H9 (cell line): ENCODE data around the gene SYT3. TPM values are rescaled to one million over a fixed set of nuclear protein-coding genes. Genes with fewer than 3 reads are reported as not detected.

Source experiments
- DNase-seq: peaks from one replicate; pipeline ENCODE4 v3.0.0-alpha.2; 2017
- H2AFZ ChIP-seq: one replicate; pipeline ENCODE4 v1.6.1; 2013; ENCODE audit warnings: mild to moderate bottlenecking, low read length, control low read depth, moderate library complexity
- H2AK5ac ChIP-seq: 2 replicates; pipeline ENCODE4 v1.6.1; 2013; ENCODE audit warnings: low read length, control low read depth, mixed read lengths; ENCODE audit not compliant: insufficient read length
- H2BK120ac ChIP-seq: one replicate; pipeline ENCODE4 v1.6.1; 2013; ENCODE audit warnings: low read depth, mild to moderate bottlenecking, low read length, control low read depth, inconsistent platforms; ENCODE audit not compliant: poor library complexity, severe bottlenecking
- H2BK12ac ChIP-seq: 2 replicates; pipeline ENCODE4 v1.6.1; 2013; ENCODE audit warnings: low read length, control low read depth, mixed read lengths, low read depth; ENCODE audit not compliant: insufficient read length
- H2BK15ac ChIP-seq: 2 replicates; pipeline ENCODE4 v1.6.1; 2013; ENCODE audit warnings: low read depth, low read length, control low read depth
- H2BK20ac ChIP-seq: one replicate; pipeline ENCODE4 v1.6.1; 2013; ENCODE audit warnings: low read depth, mild to moderate bottlenecking, low read length, control low read depth, inconsistent platforms; ENCODE audit not compliant: poor library complexity, severe bottlenecking
- H2BK5ac ChIP-seq: 2 replicates; pipeline ENCODE4 v1.6.1; 2013; ENCODE audit warnings: low read length, control low read depth, mixed read lengths; ENCODE audit not compliant: insufficient read length
- H3K14ac ChIP-seq: 2 replicates; pipeline ENCODE4 v1.6.1; 2013; ENCODE audit warnings: low read length, control low read depth; ENCODE audit not compliant: insufficient read depth
- H3K18ac ChIP-seq: 2 replicates; pipeline ENCODE4 v1.6.1; 2013; ENCODE audit warnings: low read depth, mild to moderate bottlenecking, mixed read lengths, low read length, control low read depth; ENCODE audit not compliant: insufficient read length
- H3K23ac ChIP-seq: 2 replicates; pipeline ENCODE4 v1.6.1; 2013; ENCODE audit warnings: low read length, control low read depth, mixed read lengths, low read depth; ENCODE audit not compliant: insufficient read length
- H3K23me2 ChIP-seq: 2 replicates; pipeline ENCODE4 v1.6.1; 2013; ENCODE audit warnings: low read depth, mild to moderate bottlenecking, mixed read lengths, low read length, control low read depth; ENCODE audit not compliant: insufficient read length, poor library complexity, severe bottlenecking
- H3K27ac ChIP-seq: 2 replicates; pipeline ENCODE4 v1.5.1; 2013; ENCODE audit warnings: low read length, control low read depth, mixed read lengths, low read depth; ENCODE audit not compliant: insufficient read length
- H3K27me3 ChIP-seq: 2 replicates; pipeline ENCODE4 v1.6.1; 2013; ENCODE audit warnings: low read length, control low read depth, inconsistent platforms; ENCODE audit not compliant: insufficient read depth
- H3K4ac ChIP-seq: 2 replicates; pipeline ENCODE4 v1.6.1; 2013; ENCODE audit warnings: low read depth, mild to moderate bottlenecking, control low read depth, inconsistent platforms, low read length, moderate library complexity
- H3K4me1 ChIP-seq: 2 replicates; pipeline ENCODE4 v1.6.1; 2013; ENCODE audit warnings: low read length, control low read depth, inconsistent platforms; ENCODE audit not compliant: insufficient read depth
- H3K4me2 ChIP-seq: 2 replicates; pipeline ENCODE4 v1.6.1; 2013; ENCODE audit warnings: low read length, control low read depth, mixed read lengths; ENCODE audit not compliant: insufficient read length, insufficient read depth
- H3K56ac ChIP-seq: 2 replicates; pipeline ENCODE4 v1.6.1; 2013; ENCODE audit warnings: low read depth, mild to moderate bottlenecking, mixed read lengths, low read length, control low read depth; ENCODE audit not compliant: insufficient read length
- H3K79me1 ChIP-seq: 2 replicates; pipeline ENCODE4 v1.6.1; 2013; ENCODE audit warnings: low read depth, mild to moderate bottlenecking, moderate library complexity, low read length, control low read depth, inconsistent platforms; ENCODE audit not compliant: insufficient read depth, poor library complexity, severe bottlenecking
- H3K79me2 ChIP-seq: 2 replicates; pipeline ENCODE4 v1.6.1; 2013; ENCODE audit warnings: low read length, control low read depth, inconsistent platforms; ENCODE audit not compliant: insufficient read depth
- H3K9ac ChIP-seq: 2 replicates; pipeline ENCODE4 v1.6.1; 2013; ENCODE audit warnings: low read length, control low read depth, mixed read lengths; ENCODE audit not compliant: insufficient read length; ENCODE audit errors: extremely low read depth
- H3K9me3 ChIP-seq: one replicate; pipeline ENCODE4 v1.6.1; 2013; ENCODE audit warnings: low read depth, low read length, inconsistent platforms; ENCODE audit not compliant: control insufficient read depth
- H3T11ph ChIP-seq: one replicate; pipeline ENCODE4 v1.6.1; 2013; ENCODE audit warnings: mild to moderate bottlenecking, low read length, control low read depth, inconsistent platforms
- H4K20me1 ChIP-seq: one replicate; pipeline ENCODE4 v1.6.1; 2013; ENCODE audit not compliant: control insufficient read depth, insufficient read length, insufficient read depth
- H4K5ac ChIP-seq: 2 replicates; pipeline ENCODE4 v1.6.1; 2013; ENCODE audit warnings: low read depth, mild to moderate bottlenecking, mixed read lengths, low read length, control low read depth; ENCODE audit not compliant: insufficient read length
- H4K8ac ChIP-seq: replicated peaks from 2 replicates; pipeline ENCODE4 v1.6.1; 2013; ENCODE audit warnings: low read length, control low read depth, mixed read lengths, low read depth; ENCODE audit not compliant: insufficient read length
- H4K91ac ChIP-seq: 2 replicates; pipeline ENCODE4 v1.6.1; 2013; ENCODE audit warnings: low read depth, mild to moderate bottlenecking, moderate library complexity, mixed read lengths, low read length, control low read depth; ENCODE audit not compliant: insufficient read length
- H3K27ac Mint-ChIP-seq, 3 experiments: 2 replicates in 2 of 3; 3 replicates in 1 of 3; pipeline ENCODE4 v1.8.0; 2020 to 2021; ENCODE audit warnings: mixed read lengths in 3 of 3, mild to moderate bottlenecking in 1 of 3, moderate library complexity in 1 of 3
- H3K27me3 Mint-ChIP-seq: 2 replicates; pipeline ENCODE4 v1.8.0; 2021; ENCODE audit warnings: low read depth, mild to moderate bottlenecking, moderate library complexity, mixed read lengths
- H3K36me3 Mint-ChIP-seq, 3 experiments: 2 replicates in 2 of 3; 3 replicates in 1 of 3; pipeline ENCODE4 v1.8.0; 2020 to 2021; ENCODE audit warnings: low read depth in 3 of 3, mixed read lengths in 3 of 3; ENCODE audit not compliant: insufficient read depth in 1 of 3
- H3K4me1 Mint-ChIP-seq, 2 experiments: 2 replicates each; pipeline ENCODE4 v1.8.0; 2020; ENCODE audit warnings: mixed read lengths in 2 of 2
- H3K4me3 Mint-ChIP-seq, 2 experiments: 2 replicates in 1 of 2; 3 replicates in 1 of 2; pipeline ENCODE4 v1.8.0; 2020 to 2021; ENCODE audit warnings: mild to moderate bottlenecking in 2 of 2, mixed read lengths in 2 of 2, moderate library complexity in 1 of 2
- H3K9me3 Mint-ChIP-seq, 2 experiments: 2 replicates in 1 of 2; 3 replicates in 1 of 2; pipeline ENCODE4 v1.8.0; 2020; ENCODE audit warnings: mild to moderate bottlenecking in 2 of 2, mixed read lengths in 2 of 2, moderate library complexity in 1 of 2
- WGBS: extraction: QIAGEN DNeasy Blood & Tissue Kit; methylation state at CpG from one replicate; pipeline ENCODE4 v1.1.7; 2013; ENCODE audit warnings: missing lambda C conversion rate, low lambda C conversion rate, mixed read lengths; ENCODE audit not compliant: insufficient read length; ENCODE audit errors: extremely low coverage; 5-methylcytosine and 5-hydroxymethylcytosine counted together
- total RNA-seq: library from RNA; stranded (reverse); gene quantifications from 2 replicates; pipeline ENCODE4 v1.2.1, GENCODE V29; 2021
- TF ChIP-seq, protein P1 (sequence below): fragments of 200-600 bp; sonication (generic); conservative IDR thresholded peaks from 3 replicates; pipeline ENCODE4 v1.8.0; 2021; ENCODE audit warnings: antibody characterized with exemption, mild to moderate bottlenecking

The SYT3 gene
- total RNA-seq, 1 experiment from 2014 or later, result 3.1 TPM

DNA sequence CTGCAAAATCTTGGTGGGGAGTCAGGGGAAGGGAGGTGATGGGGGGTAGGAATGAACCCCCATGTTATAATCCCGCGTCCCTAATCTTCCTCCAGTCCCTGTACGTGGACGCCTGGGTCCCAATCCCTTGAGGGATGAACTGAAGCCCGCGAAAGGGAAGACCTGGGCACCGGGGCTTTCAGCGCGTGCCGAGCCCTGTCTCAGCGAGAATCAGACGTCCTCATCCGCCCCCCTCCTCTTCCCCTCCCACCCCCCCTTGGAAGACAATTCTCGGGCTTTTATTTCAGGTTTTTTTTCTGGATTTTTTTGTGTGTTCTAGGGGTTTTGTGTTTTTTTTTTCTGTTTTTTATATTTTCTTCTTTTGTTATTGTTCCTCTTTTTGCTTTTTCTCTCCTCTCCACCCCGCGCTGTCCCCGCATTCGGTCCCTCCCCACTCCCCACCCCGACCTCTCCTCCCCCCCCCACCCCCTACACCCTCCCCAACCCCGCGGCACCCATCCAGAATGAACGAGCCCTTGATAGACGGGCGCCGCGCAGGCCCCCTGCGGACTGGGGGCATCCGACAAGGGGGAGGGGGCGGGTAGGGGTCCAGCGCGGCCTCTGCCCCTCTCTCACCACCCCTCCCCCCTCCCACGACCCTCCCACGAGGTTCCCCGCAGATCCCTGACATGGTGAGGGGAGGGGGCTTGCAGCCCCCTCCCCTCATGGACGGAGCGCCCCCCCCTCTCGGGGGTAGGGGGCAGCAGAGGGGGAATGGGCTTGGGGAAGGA is 19.8 kb upstream of the SYT3 start:
- H3K14ac ChIP-seq, result no peak overlapping the region
- no peak overlapping the region for H2BK120ac ChIP-seq
- H3K9ac ChIP-seq, result no peak overlapping the region
- no peak overlapping the region for H2BK20ac ChIP-seq
- no peaks in the 10 kb centered on the region for H3K79me2 ChIP-seq
- Mint-ChIP-seq H3K9me3 (peaks cover 9 to 12% of the 10 kb centered on the region in 2 experiments), H3K27me3 (peaks cover 49% of the 10 kb centered on the region), H3K4me1 (peaks cover 16 to 34% of the 10 kb centered on the region in 2 experiments), H3K4me3 (peak overlapping the region; percentile 86 to 94), H3K36me3 (peaks cover 0 to 18% (median 2%) of the 10 kb centered on the region in 3 experiments; a peak in 5 of 7 replicates), H3K27ac (peak overlapping the region in 2 of 3 experiments; percentile 61 to 78; a peak in 1 of 7 replicates)
- H3K9me3 ChIP-seq, result no peaks in the 10 kb centered on the region
- no peak overlapping the region for H3K4ac ChIP-seq
- H3K4me2 ChIP-seq, result peak overlapping the region; percentile 95
- no peaks in the 10 kb centered on the region for H4K20me1 ChIP-seq
- no peak overlapping the region for H3K27ac ChIP-seq
- no peak overlapping the region for H3K56ac ChIP-seq
- H3T11ph ChIP-seq, result no peak overlapping the region
- no peaks in the 10 kb centered on the region for H3K79me1 ChIP-seq
- no peak overlapping the region for H2BK5ac ChIP-seq
- no CpG with 5 or more reads among the region's 37 CpGs for WGBS
- peaks cover 16% of the 10 kb centered on the region for H3K23me2 ChIP-seq
- H3K23ac ChIP-seq, result no peak overlapping the region
- TF ChIP-seq, protein P1, sequence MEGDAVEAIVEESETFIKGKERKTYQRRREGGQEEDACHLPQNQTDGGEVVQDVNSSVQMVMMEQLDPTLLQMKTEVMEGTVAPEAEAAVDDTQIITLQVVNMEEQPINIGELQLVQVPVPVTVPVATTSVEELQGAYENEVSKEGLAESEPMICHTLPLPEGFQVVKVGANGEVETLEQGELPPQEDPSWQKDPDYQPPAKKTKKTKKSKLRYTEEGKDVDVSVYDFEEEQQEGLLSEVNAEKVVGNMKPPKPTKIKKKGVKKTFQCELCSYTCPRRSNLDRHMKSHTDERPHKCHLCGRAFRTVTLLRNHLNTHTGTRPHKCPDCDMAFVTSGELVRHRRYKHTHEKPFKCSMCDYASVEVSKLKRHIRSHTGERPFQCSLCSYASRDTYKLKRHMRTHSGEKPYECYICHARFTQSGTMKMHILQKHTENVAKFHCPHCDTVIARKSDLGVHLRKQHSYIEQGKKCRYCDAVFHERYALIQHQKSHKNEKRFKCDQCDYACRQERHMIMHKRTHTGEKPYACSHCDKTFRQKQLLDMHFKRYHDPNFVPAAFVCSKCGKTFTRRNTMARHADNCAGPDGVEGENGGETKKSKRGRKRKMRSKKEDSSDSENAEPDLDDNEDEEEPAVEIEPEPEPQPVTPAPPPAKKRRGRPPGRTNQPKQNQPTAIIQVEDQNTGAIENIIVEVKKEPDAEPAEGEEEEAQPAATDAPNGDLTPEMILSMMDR, result no peak
- DNase-seq, result no peak
- H3K18ac ChIP-seq, result no peak overlapping the region
- H4K91ac ChIP-seq, result no peak overlapping the region
- H4K5ac ChIP-seq, result no peak overlapping the region
- H2AFZ ChIP-seq, result no peak overlapping the region
- H2AK5ac ChIP-seq, result no peak overlapping the region
- H3K27me3 ChIP-seq, result no peaks in the 10 kb centered on the region
- no peak overlapping the region for H4K8ac ChIP-seq
- H2BK12ac ChIP-seq, result no peak overlapping the region
- H3K4me1 ChIP-seq, result no peaks in the 10 kb centered on the region; the same call in 1 of the 2 replicates
- no peak overlapping the region for H2BK15ac ChIP-seq
